ENCODE results near the gene S100A3.
A peak's percentile ranks its signal among the peaks of the same experiment; 100 is the strongest.

The S100A3 gene

GRCh38 chr1:153540394-153541361 is 8.4 kb downstream of the S100A3 start, which contains the start of gene S100A5:
Gene S100A5, minus strand, starts transcription at chr1:153540934. Its CDS starts 743 bp downstream, at chr1:153540191.
- H3K9ac ChIP-seq (ENCODE audit: insufficient read length, low read depth) = no peak within 1 kb of the TSS
- H3K27me3 ChIP-seq (ENCODE audit: insufficient read depth, insufficient read length) = no peaks in the 10 kb centered on the region
- peaks cover 18% of the 10 kb centered on the region for H3K4me1 ChIP-seq (ENCODE audit: insufficient read depth, insufficient read length)
- peaks cover 5% of the 10 kb centered on the region for H3K36me3 ChIP-seq (ENCODE audit: insufficient read depth, insufficient read length, low read length)
- no peak for DNase-seq (ENCODE audit: low read depth, low spot score)
- H3K9me3 ChIP-seq (ENCODE audit: insufficient read depth, low read length) = peaks cover 11% of the 10 kb centered on the region; the same call in 1 of the 2 replicates
- TF ChIP-seq SUZ12 (IDR thresholded peaks at IDR 0.05; ENCODE audit: extremely low read depth, insufficient read depth, insufficient read length) (no peak), ZNF274 (IDR thresholded peaks at IDR 0.05; ENCODE audit: low read depth, low read length) (no peak), YY1 (IDR thresholded peaks at IDR 0.05; ENCODE audit: insufficient read depth, insufficient read length) (no peak)
- H3K4me3 ChIP-seq (ENCODE audit: insufficient read length, low read depth) = no peak within 1 kb of the TSS

GRCh38 chr1:153539395-153540093 is 9.5 kb downstream of the S100A3 start:
- no peak for DNase-seq (ENCODE audit: low read depth, low spot score)
- peaks cover 5% of the 10 kb centered on the region for H3K36me3 ChIP-seq (ENCODE audit: insufficient read depth, insufficient read length, low read length)
- H3K4me1 ChIP-seq (ENCODE audit: insufficient read depth, insufficient read length) = peaks cover 9% of the 10 kb centered on the region
- no peak for TF ChIP-seq ZNF274 (IDR thresholded peaks at IDR 0.05; ENCODE audit: low read depth, low read length)
- no peak for TF ChIP-seq YY1 (IDR thresholded peaks at IDR 0.05; ENCODE audit: insufficient read depth, insufficient read length)
- TF ChIP-seq SUZ12 (IDR thresholded peaks at IDR 0.05; ENCODE audit: extremely low read depth, insufficient read depth, insufficient read length) = no peak
- H3K27me3 ChIP-seq (ENCODE audit: insufficient read depth, insufficient read length) = no peaks in the 10 kb centered on the region
- H3K4me3 ChIP-seq (ENCODE audit: insufficient read length, low read depth) = no peak overlapping the region
- H3K9me3 ChIP-seq (ENCODE audit: insufficient read depth, low read length) = peaks cover 8% of the 10 kb centered on the region; the same call in 1 of the 2 replicates
- H3K9ac ChIP-seq (ENCODE audit: insufficient read length, low read depth) = no peak overlapping the region

DNA sequence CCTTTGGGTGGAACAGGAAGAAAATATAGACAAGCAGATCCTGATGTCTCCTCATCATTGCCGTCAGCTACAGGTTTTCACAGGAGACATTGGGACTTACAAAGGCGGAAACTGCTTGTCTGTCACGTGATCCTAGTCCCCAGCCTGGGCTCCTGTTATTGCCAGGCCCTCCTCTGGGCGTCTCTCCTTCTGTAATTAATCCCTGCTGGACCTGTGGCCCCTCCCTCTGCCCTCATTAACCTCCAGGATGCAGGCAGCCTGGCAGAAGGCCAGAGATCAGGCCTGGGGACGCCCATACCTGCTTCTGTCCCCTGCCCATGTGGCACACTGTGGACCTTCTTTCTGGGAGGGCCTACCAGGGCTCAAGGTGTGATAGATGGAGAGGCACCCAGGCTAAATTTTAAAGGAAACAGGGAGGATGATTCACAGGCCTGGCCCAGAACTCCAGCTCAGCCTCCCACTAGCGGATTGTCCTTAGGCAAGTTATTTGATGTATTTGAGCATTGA is 10.7 kb downstream of the S100A3 start:
- peaks cover 12% of the 10 kb centered on the region for H3K4me1 ChIP-seq (ENCODE audit: insufficient read depth, insufficient read length)
- H3K9ac ChIP-seq (ENCODE audit: insufficient read length, low read depth) = no peak overlapping the region
- peak; percentile 65 for DNase-seq (ENCODE audit: low read depth, low spot score)
- H3K4me3 ChIP-seq (ENCODE audit: insufficient read length, low read depth) = no peak overlapping the region
- H3K27me3 ChIP-seq (ENCODE audit: insufficient read depth, insufficient read length) = no peaks in the 10 kb centered on the region
- no peaks in the 10 kb centered on the region for H3K9me3 ChIP-seq (ENCODE audit: insufficient read depth, low read length)
- TF ChIP-seq YY1 (IDR thresholded peaks at IDR 0.05; ENCODE audit: insufficient read depth, insufficient read length) (no peak), SUZ12 (IDR thresholded peaks at IDR 0.05; ENCODE audit: extremely low read depth, insufficient read depth, insufficient read length) (no peak), ZNF274 (IDR thresholded peaks at IDR 0.05; ENCODE audit: low read depth, low read length) (no peak)
- no peaks in the 10 kb centered on the region for H3K36me3 ChIP-seq (ENCODE audit: insufficient read depth, insufficient read length, low read length)

GRCh38 chr1:153537376-153537730 is 11.7 kb downstream of the S100A3 start:
- Histone ChIP-seq H3K27me3 (ENCODE audit: insufficient read depth, insufficient read length) (no peaks in the 10 kb centered on the region), H3K4me3 (ENCODE audit: insufficient read length, low read depth) (no peak overlapping the region), H3K9ac (ENCODE audit: insufficient read length, low read depth) (no peak overlapping the region), H3K36me3 (ENCODE audit: insufficient read depth, insufficient read length, low read length) (no peaks in the 10 kb centered on the region), H3K9me3 (ENCODE audit: insufficient read depth, low read length) (no peaks in the 10 kb centered on the region), H3K4me1 (ENCODE audit: insufficient read depth, insufficient read length) (peaks cover 13% of the 10 kb centered on the region)
- TF ChIP-seq ZNF274 (IDR thresholded peaks at IDR 0.05; ENCODE audit: low read depth, low read length) (no peak), SUZ12 (IDR thresholded peaks at IDR 0.05; ENCODE audit: extremely low read depth, insufficient read depth, insufficient read length) (no peak), YY1 (IDR thresholded peaks at IDR 0.05; ENCODE audit: insufficient read depth, insufficient read length) (no peak)
- no peak for DNase-seq (ENCODE audit: low read depth, low spot score)

- Histone ChIP-seq H3K9ac (ENCODE audit: insufficient read length, low read depth) (no peak overlapping the region), H3K27me3 (ENCODE audit: insufficient read depth, insufficient read length) (no peaks in the 10 kb centered on the region), H3K4me3 (ENCODE audit: insufficient read length, low read depth) (no peak overlapping the region), H3K36me3 (ENCODE audit: insufficient read depth, insufficient read length, low read length) (no peaks in the 10 kb centered on the region), H3K4me1 (ENCODE audit: insufficient read depth, insufficient read length) (peaks cover 13% of the 10 kb centered on the region), H3K9me3 (ENCODE audit: insufficient read depth, low read length) (no peaks in the 10 kb centered on the region)
- TF ChIP-seq SUZ12 (IDR thresholded peaks at IDR 0.05; ENCODE audit: extremely low read depth, insufficient read depth, insufficient read length) (no peak), YY1 (IDR thresholded peaks at IDR 0.05; ENCODE audit: insufficient read depth, insufficient read length) (no peak), ZNF274 (IDR thresholded peaks at IDR 0.05; ENCODE audit: low read depth, low read length) (no peak)
- no peak for DNase-seq (ENCODE audit: low read depth, low spot score)
Observed at GRCh38 chr1:153536671-153537375, 12.2 kb downstream of the S100A3 start.

DNA sequence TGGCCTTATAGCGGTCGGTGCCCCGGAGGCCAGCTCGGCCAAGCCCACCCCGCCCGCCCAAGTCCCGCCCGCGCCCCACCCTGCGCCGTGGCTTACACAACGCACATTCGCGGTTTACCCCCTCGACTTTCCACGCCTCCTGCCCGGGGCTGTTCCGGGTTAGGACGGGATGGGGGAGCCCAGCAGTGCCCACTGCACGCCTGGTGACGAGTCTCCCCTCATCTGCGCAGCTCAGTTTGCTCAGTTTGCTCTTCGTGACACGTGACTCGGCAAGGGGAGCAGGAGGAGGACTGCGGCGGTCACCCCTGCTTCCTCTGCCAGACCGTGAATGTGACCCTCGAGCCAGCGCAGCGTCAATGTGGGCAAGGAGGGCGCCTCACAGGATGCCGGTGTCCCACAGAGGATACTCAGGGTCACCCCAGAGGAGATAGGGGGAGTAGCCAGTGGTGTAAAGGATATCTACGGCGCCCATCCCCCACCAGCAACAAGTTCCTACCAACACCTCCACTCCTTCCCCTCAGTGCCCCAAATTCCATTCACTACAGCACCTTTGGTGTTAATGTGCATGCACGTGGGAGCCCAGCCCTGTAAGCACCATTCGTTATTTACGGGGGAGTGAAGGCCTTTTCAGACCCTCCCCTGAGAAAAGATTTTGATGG is 12.9 kb downstream of the S100A3 start:
- DNase-seq (ENCODE audit: low read depth, low spot score) = no peak
- Histone ChIP-seq H3K4me1 (ENCODE audit: insufficient read depth, insufficient read length) (peaks cover 13% of the 10 kb centered on the region), H3K9ac (ENCODE audit: insufficient read length, low read depth) (peak overlapping the region; percentile 23)

More for the DNA sequence above, 12.9 kb downstream of the S100A3 start:
- no peaks in the 10 kb centered on the region for H3K36me3 ChIP-seq (ENCODE audit: insufficient read depth, insufficient read length, low read length)
- no peaks in the 10 kb centered on the region for H3K9me3 ChIP-seq (ENCODE audit: insufficient read depth, low read length)
- H3K27me3 ChIP-seq (ENCODE audit: insufficient read depth, insufficient read length) = no peaks in the 10 kb centered on the region
- TF ChIP-seq YY1 (IDR thresholded peaks at IDR 0.05; ENCODE audit: insufficient read depth, insufficient read length) (no peak), ZNF274 (IDR thresholded peaks at IDR 0.05; ENCODE audit: low read depth, low read length) (no peak), SUZ12 (IDR thresholded peaks at IDR 0.05; ENCODE audit: extremely low read depth, insufficient read depth, insufficient read length) (no peak)
- no peak overlapping the region for H3K4me3 ChIP-seq (ENCODE audit: insufficient read length, low read depth)

Data from NT2/D1 (cell line).